C4-2B (cell line): Measurements from ENCODE around the gene GLB1L2.

Experiments
- CTCF ChIP-seq: fragments of 450-650 bp; conservative IDR thresholded peaks from 2 replicates; pipeline ENCODE4 v1.5.1; 2017; ENCODE audit warnings: mild to moderate bottlenecking
- ZFX ChIP-seq: fragments of 450-650 bp; IDR thresholded peaks from 2 replicates; pipeline ENCODE4 v1.6.1; 2017

- TF ChIP-seq CTCF, result no peak
- TF ChIP-seq ZFX, result no peak
These were observed 1.5 kb downstream of the GLB1L2 start for GRCh38 chr11:134333312-134333711.
